Activated CD8-positive, alpha-beta T cell treated with anti-CD3 and anti-CD28 coated beads for 36 hours (primary cell): ENCODE measurements around the gene IMP3. TPM values are rescaled to one million over a fixed set of nuclear protein-coding genes. Genes with fewer than 3 reads are reported as not detected.

ENCODE experiments used
- ATAC-seq: fragments of 200-7000 bp; cut with Tn5 transposase; one replicate; pipeline ENCODE4 v1.10.0; 2021; ENCODE audit warnings: mild to moderate bottlenecking, moderate library complexity
- CTCF ChIA-PET: fragments of 350-600 bp; sonication (Branson Sonifier 250); formaldehyde crosslinking; loops from one replicate; lab custom pipeline; 2021; ENCODE audit warnings: antibody characterized with exemption; lab: Charles Lee
- POLR2A ChIA-PET: fragments of 350-600 bp; sonication (Branson Sonifier 250); formaldehyde crosslinking; loops from one replicate; lab custom pipeline; 2021; ENCODE audit warnings: antibody characterized with exemption; lab: Charles Lee
- DNase-seq: peaks from one replicate; pipeline ENCODE4 v3.0.0-alpha.2; 2020
- H3K27ac Mint-ChIP-seq: one replicate; pipeline ENCODE4 v1.8.0; 2021; ENCODE audit warnings: mild to moderate bottlenecking, mixed read lengths
- H3K27me3 Mint-ChIP-seq: one replicate; pipeline ENCODE4 v1.8.0; 2021; ENCODE audit warnings: mixed read lengths
- H3K36me3 Mint-ChIP-seq: one replicate; pipeline ENCODE4 v1.8.0; 2021; ENCODE audit warnings: low read depth, mixed read lengths
- H3K4me1 Mint-ChIP-seq: one replicate; pipeline ENCODE4 v1.8.0; 2021; ENCODE audit warnings: low read depth, mixed read lengths
- H3K4me3 Mint-ChIP-seq: one replicate; pipeline ENCODE4 v1.8.0; 2021; ENCODE audit warnings: mild to moderate bottlenecking, moderate library complexity, mixed read lengths
- H3K9me3 Mint-ChIP-seq: one replicate; pipeline ENCODE4 v1.8.0; 2021; ENCODE audit warnings: mixed read lengths
- CTCF ChIP-seq: fragments of 200-600 bp; IDR thresholded peaks from one replicate; pipeline ENCODE4 v1.8.0; 2022; ENCODE audit warnings: antibody characterized with exemption, mild to moderate bottlenecking
- intact Hi-C: fragments of 100-400 bp; cut with micrococcal nuclease; formaldehyde crosslinking; loops from one replicate; pipeline ENCODE4 v1.10.0; 2022
- total RNA-seq, 2 experiments: library from RNA; stranded (reverse); gene quantifications; one replicate each; pipeline ENCODE4 v1.2.3, GENCODE V29; 2021

Gene IMP3
- total RNA-seq, 2 experiments from 2014 or later, result 101 to 105 TPM

GRCh38 chr15:75676688-75677464 is 36.9 kb upstream of the IMP3 start:
- POLR2A ChIA-PET, result interaction anchor here (1.1 kb wide), 1 partner anchor 87 kb away, joined by 3 read pairs; no protein-coding TSS in a partner anchor
- ATAC-seq (no peak), DNase-seq (no peak)
- no peak overlapping the region for H3K4me3 Mint-ChIP-seq
- no peaks in the 10 kb centered on the region for H3K4me1 Mint-ChIP-seq
- H3K27me3 Mint-ChIP-seq, result no peaks in the 10 kb centered on the region
- H3K27ac Mint-ChIP-seq, result no peak overlapping the region
- TF ChIP-seq CTCF, result no peak
- no peaks in the 10 kb centered on the region for H3K9me3 Mint-ChIP-seq
- CTCF ChIA-PET, result interaction anchor here (1.2 kb wide), 1 partner anchor 10 kb away, joined by 4 read pairs; no protein-coding TSS in a partner anchor
- intact Hi-C loops, result no loop called here
- H3K36me3 Mint-ChIP-seq, result no peaks in the 10 kb centered on the region

- DNase-seq (no peak), ATAC-seq (no peak)
- no peaks in the 10 kb centered on the region for H3K4me1 Mint-ChIP-seq
- ChIA-PET CTCF (interaction anchor here (1.7 kb wide), 1 partner anchor 10 kb away, joined by 5 read pairs; no protein-coding TSS in a partner anchor), POLR2A (no interaction called here)
- H3K4me3 Mint-ChIP-seq, result no peak overlapping the region
- no peak for TF ChIP-seq CTCF
- no peaks in the 10 kb centered on the region for H3K27me3 Mint-ChIP-seq
- H3K36me3 Mint-ChIP-seq, result no peaks in the 10 kb centered on the region
- no peaks in the 10 kb centered on the region for H3K9me3 Mint-ChIP-seq
- H3K27ac Mint-ChIP-seq, result no peak overlapping the region
- intact Hi-C loops, result no loop called here
These were observed 35.8 kb upstream of the IMP3 start for GRCh38 chr15:75675579-75676404.

- Mint-ChIP-seq H3K27ac (no peak overlapping the region), H3K9me3 (no peaks in the 10 kb centered on the region), H3K4me3 (no peak overlapping the region), H3K36me3 (no peaks in the 10 kb centered on the region), H3K27me3 (no peaks in the 10 kb centered on the region), H3K4me1 (no peaks in the 10 kb centered on the region)
- ChIA-PET CTCF (interaction anchor here (1.7 kb wide), 1 partner anchor 12 kb away, joined by 5 read pairs; no protein-coding TSS in a partner anchor), POLR2A (no interaction called here)
- no peak for TF ChIP-seq CTCF
- ATAC-seq (no peak), DNase-seq (no peak)
- intact Hi-C loops, result no loop called here
These were observed 34.3 kb upstream of the IMP3 start for GRCh38 chr15:75674366-75674765.

GRCh38 chr15:75673426-75674235 is 33.6 kb upstream of the IMP3 start:
- no peaks in the 10 kb centered on the region for H3K9me3 Mint-ChIP-seq

More at GRCh38 chr15:75673426-75674235, 33.6 kb upstream of the IMP3 start:
- intact Hi-C loops, result no loop called here
- POLR2A ChIA-PET, result no interaction called here
- DNase-seq (no peak), ATAC-seq (no peak)
- TF ChIP-seq CTCF, result no peak
- Mint-ChIP-seq H3K27me3 (no peaks in the 10 kb centered on the region), H3K27ac (no peak overlapping the region), H3K4me3 (no peak overlapping the region), H3K4me1 (no peaks in the 10 kb centered on the region), H3K36me3 (no peaks in the 10 kb centered on the region)
- CTCF ChIA-PET, result no interaction called here
